ENCODE measurements around the gene ZNF292. TPM values are rescaled to one million over a fixed set of nuclear protein-coding genes. Genes with fewer than 3 reads are reported as not detected.
A peak's percentile ranks its signal among the peaks of the same experiment; 100 is the strongest.
"Not testable (repeated sequence)": the region's sequence is repeated elsewhere in the genome, so short reads cannot be mapped to it uniquely, and the experiment has no call there.

The ZNF292 gene
- total RNA-seq, 1 donor from 2014 or later = 63.7 TPM

GRCh38 chr6:87209812-87210211, 54.4 kb downstream of the ZNF292 start:
- peaks cover 54% of the 10 kb centered on the region for H3K4me1 Mint-ChIP-seq

GRCh38 chr6:87210979-87211378, 55.6 kb downstream of the ZNF292 start:
- DNase-seq = no peak
- Mint-ChIP-seq H3K4me1 (peaks cover 48% of the 10 kb centered on the region), H3K36me3 (ENCODE audit: low read depth) (peaks cover 33% of the 10 kb centered on the region), H3K27me3 (no peaks in the 10 kb centered on the region), H3K4me3 (no peak overlapping the region), H3K27ac (no peak overlapping the region), H3K9me3 (no peaks in the 10 kb centered on the region)
- intact Hi-C loops (cut with micrococcal nuclease) = loop anchor here (1.0 to 5.0 kb wide), 6 partner anchors 9 to 56 kb away; partner anchors contain the start of gene ZNF292

More at GRCh38 chr6:87209812-87210211, 54.4 kb downstream of the ZNF292 start:
- H3K36me3 Mint-ChIP-seq (ENCODE audit: low read depth) = peaks cover 38% of the 10 kb centered on the region
- H3K9me3 Mint-ChIP-seq = no peaks in the 10 kb centered on the region
- intact Hi-C loops (cut with micrococcal nuclease) = loop anchor here (2.0 to 5.0 kb wide), 2 partner anchors 13 to 38 kb away; no protein-coding TSS in a partner anchor
- H3K27ac Mint-ChIP-seq = no peak overlapping the region
- no peaks in the 10 kb centered on the region for H3K27me3 Mint-ChIP-seq
- no peak for DNase-seq
- no peak overlapping the region for H3K4me3 Mint-ChIP-seq

DNA sequence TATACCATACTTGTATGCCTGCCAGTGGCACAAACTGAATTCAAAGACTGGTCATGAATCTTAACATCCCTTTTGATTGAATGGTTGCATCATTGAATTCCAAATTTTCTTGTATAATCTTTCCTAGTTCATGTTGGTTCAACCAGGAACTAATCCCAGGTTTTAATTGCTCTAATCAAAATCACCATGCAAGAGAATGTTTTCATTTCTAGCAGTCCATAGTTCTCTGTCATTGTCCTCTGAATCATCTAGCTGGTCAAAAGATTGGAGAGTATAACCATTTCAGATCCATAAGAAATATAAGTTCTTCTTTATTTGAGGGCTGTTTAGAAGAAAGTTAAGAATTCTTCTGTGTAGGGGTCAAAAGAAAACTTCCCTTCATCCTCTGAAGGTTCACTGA, 57.2 kb downstream of the ZNF292 start:
- Mint-ChIP-seq H3K9me3 (no peaks in the 10 kb centered on the region), H3K36me3 (ENCODE audit: low read depth) (peaks cover 28% of the 10 kb centered on the region), H3K27ac (peak overlapping the region; percentile 41), H3K4me3 (no peak overlapping the region), H3K4me1 (peaks cover 40% of the 10 kb centered on the region), H3K27me3 (no peaks in the 10 kb centered on the region)
- intact Hi-C loops (cut with micrococcal nuclease) = loop anchor here (5.0 kb wide), 1 partner anchor 40 kb away; no protein-coding TSS in a partner anchor
- no peak for DNase-seq

DNA sequence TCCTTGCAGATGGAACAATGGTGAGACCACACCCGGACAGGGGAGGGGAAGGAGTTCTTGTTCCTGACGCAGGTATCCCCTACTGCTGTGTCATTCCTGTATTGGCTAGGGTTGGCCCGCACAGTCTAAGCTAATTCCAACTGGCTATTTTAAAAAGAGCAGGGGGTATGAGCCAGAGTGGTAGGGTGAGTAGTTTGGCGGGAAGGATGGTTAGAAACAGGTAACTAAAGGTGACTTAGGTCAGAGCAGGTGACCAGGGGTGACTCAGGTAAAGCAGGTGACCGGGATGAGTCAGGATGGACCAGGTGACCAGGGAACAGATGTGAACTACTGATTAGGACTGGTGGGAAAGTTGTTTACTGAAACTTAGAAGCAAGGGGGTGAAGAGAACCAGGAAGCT, 58.0 kb downstream of the ZNF292 start:
- H3K27me3 Mint-ChIP-seq = no peaks in the 10 kb centered on the region
- H3K4me3 Mint-ChIP-seq = no peak overlapping the region
- H3K27ac Mint-ChIP-seq = peak overlapping the region; percentile 40
- no peaks in the 10 kb centered on the region for H3K9me3 Mint-ChIP-seq
- intact Hi-C loops (cut with micrococcal nuclease) = loop anchor here (5.0 kb wide), 1 partner anchor 41 kb away; no protein-coding TSS in a partner anchor
- H3K4me1 Mint-ChIP-seq = peaks cover 35% of the 10 kb centered on the region
- DNase-seq = no peak
- peaks cover 34% of the 10 kb centered on the region for H3K36me3 Mint-ChIP-seq (ENCODE audit: low read depth)

GRCh38 chr6:87214831-87215230, 59.5 kb downstream of the ZNF292 start:
- H3K36me3 Mint-ChIP-seq (ENCODE audit: low read depth) = peaks cover 34% of the 10 kb centered on the region
- H3K4me1 Mint-ChIP-seq = peaks cover 29% of the 10 kb centered on the region
- no peaks in the 10 kb centered on the region for H3K27me3 Mint-ChIP-seq
- DNase-seq = no peak
- H3K9me3 Mint-ChIP-seq = no peaks in the 10 kb centered on the region
- intact Hi-C loops (cut with micrococcal nuclease) = loop anchor here (5.0 kb wide), 1 partner anchor 43 kb away; no protein-coding TSS in a partner anchor
- H3K27ac Mint-ChIP-seq = no peak overlapping the region
- H3K4me3 Mint-ChIP-seq = no peak overlapping the region

DNA sequence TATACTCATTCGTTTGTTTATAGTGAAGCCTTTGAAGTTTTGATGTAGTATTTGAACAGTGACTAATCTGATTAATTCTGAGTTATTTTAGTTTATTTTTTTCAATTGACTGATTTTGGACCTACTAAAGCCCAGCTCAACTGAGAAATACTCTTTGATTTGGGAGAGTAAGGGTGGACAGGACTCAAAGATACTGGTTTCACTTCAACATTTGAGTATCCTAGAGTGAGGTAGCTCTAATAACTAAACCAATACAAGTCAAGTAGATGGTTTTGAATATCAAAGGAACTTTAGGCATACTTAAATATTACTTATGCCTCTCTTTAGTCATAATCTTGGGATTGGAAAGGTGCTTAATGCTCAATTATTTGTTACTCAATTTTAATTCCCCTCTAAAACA, 65.6 kb downstream of the ZNF292 start:
- no peak overlapping the region for H3K27ac Mint-ChIP-seq
- peaks cover 54% of the 10 kb centered on the region for H3K36me3 Mint-ChIP-seq (ENCODE audit: low read depth)
- intact Hi-C loops (cut with micrococcal nuclease) = no loop called here

GRCh38 chr6:87222676-87223075, 67.3 kb downstream of the ZNF292 start:
- peaks cover 4% of the 10 kb centered on the region for H3K9me3 Mint-ChIP-seq
- H3K36me3 Mint-ChIP-seq (ENCODE audit: low read depth) = peaks cover 56% of the 10 kb centered on the region
- intact Hi-C loops (cut with micrococcal nuclease) = no loop called here

More for the DNA sequence above, 65.6 kb downstream of the ZNF292 start:
- Mint-ChIP-seq H3K27me3 (no peaks in the 10 kb centered on the region), H3K4me3 (no peak overlapping the region), H3K9me3 (peaks cover 4% of the 10 kb centered on the region), H3K4me1 (peaks cover 6% of the 10 kb centered on the region)
- DNase-seq = no peak

GRCh38 chr6:87224971-87225370, 69.6 kb downstream of the ZNF292 start:
- intact Hi-C loops (cut with micrococcal nuclease) = loop anchor here (1.0 kb wide), 1 partner anchor 14 kb away; no protein-coding TSS in a partner anchor
- H3K4me3 Mint-ChIP-seq = no peak overlapping the region
- peaks cover 65% of the 10 kb centered on the region for H3K36me3 Mint-ChIP-seq (ENCODE audit: low read depth)
- peaks cover 4% of the 10 kb centered on the region for H3K9me3 Mint-ChIP-seq
- DNase-seq = no peak
- H3K4me1 Mint-ChIP-seq = peaks cover 8% of the 10 kb centered on the region
- no peaks in the 10 kb centered on the region for H3K27me3 Mint-ChIP-seq
- no peak overlapping the region for H3K27ac Mint-ChIP-seq

More at GRCh38 chr6:87222676-87223075, 67.3 kb downstream of the ZNF292 start:
- H3K4me3 Mint-ChIP-seq = no peak overlapping the region
- no peaks in the 10 kb centered on the region for H3K27me3 Mint-ChIP-seq
- H3K27ac Mint-ChIP-seq = peak overlapping the region; percentile 23
- H3K4me1 Mint-ChIP-seq = peaks cover 6% of the 10 kb centered on the region
- no peak for DNase-seq

DNA sequence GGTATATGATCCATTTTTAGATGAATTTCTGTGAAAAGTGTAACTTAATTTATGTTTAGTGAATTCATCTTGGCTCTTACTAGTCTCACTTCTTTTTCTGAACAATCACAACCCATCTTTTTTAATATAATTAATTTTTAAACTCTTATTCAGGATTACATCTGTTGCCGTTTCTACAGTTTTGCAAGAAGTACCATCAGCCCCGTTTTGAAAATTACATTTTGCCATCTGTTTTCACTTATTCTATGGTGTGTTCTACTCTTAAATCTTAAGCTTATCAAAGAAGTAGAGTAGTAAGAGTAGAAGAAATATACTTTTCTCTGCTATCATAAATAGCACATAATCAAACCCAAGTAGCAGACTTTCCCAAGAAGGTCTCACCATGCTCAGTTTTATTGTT, 70.1 kb downstream of the ZNF292 start:
- H3K27me3 Mint-ChIP-seq = no peaks in the 10 kb centered on the region
- no peak overlapping the region for H3K4me3 Mint-ChIP-seq
- H3K27ac Mint-ChIP-seq = no peak overlapping the region
- peaks cover 8% of the 10 kb centered on the region for H3K4me1 Mint-ChIP-seq
- peaks cover 4% of the 10 kb centered on the region for H3K9me3 Mint-ChIP-seq
- DNase-seq = no peak
- intact Hi-C loops (cut with micrococcal nuclease) = loop anchor here (1.0 kb wide), 1 partner anchor 14 kb away; no protein-coding TSS in a partner anchor
- H3K36me3 Mint-ChIP-seq (ENCODE audit: low read depth) = peaks cover 63% of the 10 kb centered on the region

DNA sequence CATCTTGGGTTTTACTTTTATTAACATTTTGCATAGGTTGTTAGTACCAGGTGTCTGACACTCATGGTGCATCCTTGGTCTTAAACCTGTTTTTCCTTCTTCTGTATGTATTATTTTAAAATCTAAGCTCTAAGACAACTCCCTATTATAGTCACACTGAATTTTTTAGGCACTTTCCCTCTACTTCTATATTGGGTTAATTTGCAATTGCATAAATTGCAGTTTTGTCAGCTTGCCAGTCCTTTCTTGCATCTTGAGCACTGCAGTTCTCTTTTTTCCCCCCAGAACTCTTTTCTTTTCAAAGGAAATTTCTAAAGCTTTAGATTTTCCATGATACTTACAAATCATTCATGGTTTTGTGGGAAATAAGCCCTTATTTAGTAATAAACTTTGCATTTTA, 70.6 kb downstream of the ZNF292 start:
- Mint-ChIP-seq H3K9me3 (peaks cover 4% of the 10 kb centered on the region), H3K4me3 (no peak overlapping the region), H3K4me1 (peaks cover 10% of the 10 kb centered on the region), H3K27me3 (no peaks in the 10 kb centered on the region), H3K27ac (no peak overlapping the region), H3K36me3 (ENCODE audit: low read depth) (peaks cover 61% of the 10 kb centered on the region)
- DNase-seq = no peak
- intact Hi-C loops (cut with micrococcal nuclease) = loop anchor here (1.0 kb wide), 1 partner anchor 15 kb away; no protein-coding TSS in a partner anchor

- Mint-ChIP-seq H3K27ac (peak overlapping the region; percentile 74), H3K36me3 (ENCODE audit: low read depth) (peaks cover 37% of the 10 kb centered on the region), H3K4me3 (no peak overlapping the region), H3K4me1 (peaks cover 12% of the 10 kb centered on the region), H3K27me3 (no peaks in the 10 kb centered on the region), H3K9me3 (no peaks in the 10 kb centered on the region)
- no peak for DNase-seq
- intact Hi-C loops (cut with micrococcal nuclease) = no loop called here
Measured at GRCh38 chr6:87230801-87231200, 75.4 kb downstream of the ZNF292 start.

- no peaks in the 10 kb centered on the region for H3K9me3 Mint-ChIP-seq
- H3K27ac Mint-ChIP-seq = no peak overlapping the region
- H3K36me3 Mint-ChIP-seq (ENCODE audit: low read depth) = peaks cover 38% of the 10 kb centered on the region
- peaks cover 12% of the 10 kb centered on the region for H3K4me1 Mint-ChIP-seq
- intact Hi-C loops (cut with micrococcal nuclease) = loop anchor here (1.0 kb wide), 2 partner anchors 83 to 99 kb away; partner anchors contain the start of gene ZNF292
- no peak for DNase-seq
- H3K27me3 Mint-ChIP-seq = no peaks in the 10 kb centered on the region
- no peak overlapping the region for H3K4me3 Mint-ChIP-seq
Measured at GRCh38 chr6:87237804-87238203, 82.4 kb downstream of the ZNF292 start.

- H3K9me3 Mint-ChIP-seq; H3K27ac Mint-ChIP-seq; DNase-seq; H3K4me3 Mint-ChIP-seq; H3K27me3 Mint-ChIP-seq; intact Hi-C loops (cut with micrococcal nuclease): not testable (repeated sequence)
- H3K4me1 Mint-ChIP-seq = peaks cover 14% of the 10 kb centered on the region
- peaks cover 35% of the 10 kb centered on the region for H3K36me3 Mint-ChIP-seq (ENCODE audit: low read depth)
Measured at GRCh38 chr6:87239098-87239635, 83.8 kb downstream of the ZNF292 start.

DNA sequence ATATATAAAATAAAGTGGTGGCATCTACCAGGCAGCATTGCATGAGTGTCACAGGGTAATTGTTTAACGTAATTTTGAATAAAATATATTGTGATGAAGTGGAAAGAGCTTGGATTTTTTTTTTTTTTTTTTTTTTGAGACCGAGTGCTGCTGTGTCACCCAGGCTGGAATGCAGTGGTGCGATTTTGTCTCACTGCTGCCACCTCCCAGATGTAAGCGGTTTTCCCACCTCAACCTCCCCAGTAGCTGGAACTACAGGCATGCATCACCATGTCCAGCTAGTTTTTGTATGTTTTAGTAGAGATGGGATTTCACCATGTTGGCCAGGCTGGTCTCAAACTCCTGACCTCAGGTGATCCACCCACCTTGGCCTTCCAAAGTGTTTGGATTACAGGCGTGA, 85.9 kb downstream of the ZNF292 start:
- intact Hi-C loops (cut with micrococcal nuclease) = no loop called here
- peaks cover 9% of the 10 kb centered on the region for H3K4me1 Mint-ChIP-seq
- no peak overlapping the region for H3K4me3 Mint-ChIP-seq
- DNase-seq = no peak
- H3K27ac Mint-ChIP-seq = no peak overlapping the region
- no peaks in the 10 kb centered on the region for H3K27me3 Mint-ChIP-seq
- H3K9me3 Mint-ChIP-seq = no peaks in the 10 kb centered on the region
- peaks cover 34% of the 10 kb centered on the region for H3K36me3 Mint-ChIP-seq (ENCODE audit: low read depth)
